ENCODE measurements around the gene BAIAP3. TPM values are rescaled to one million over a fixed set of nuclear protein-coding genes. Genes with fewer than 3 reads are reported as not detected.

BAIAP3 gene
- total and polyA plus RNA-seq, 10 of the 15 experiments (the other 5 are each of a cell fraction or from before 2014, with no cell fraction given), result 0.03 to 0.56 (median 0.17) TPM; not detected in 3

GRCh38 chr16:1326391-1326790 lies 7.1 kb upstream of the BAIAP3 start:
- in situ Hi-C loops (cut with MboI), result no loop called here
- no TSS peak for BruUV-seq (replicated peaks)
- intact Hi-C loops (cut with micrococcal nuclease; ENCODE audit: unreplicated experiment), result no loop called here
- Histone ChIP-seq H3K4me3 (no peak overlapping the region), H3K4me2 (ENCODE audit: control insufficient read depth, insufficient read depth) (no peak overlapping the region), H3K9me3 (replicated peaks; ENCODE audit: control insufficient read depth, insufficient read depth, low read length) (peaks cover 2% of the 10 kb centered on the region; the same call in 2 of the 3 replicates), H3K27me3 (replicated peaks in 1 of 2; ENCODE audit: control insufficient read depth in 2 of 2, insufficient read depth in 2 of 2, low read length in 1 of 2) (no peaks in the 10 kb centered on the region), H3K9ac (ENCODE audit: control insufficient read depth, insufficient read depth, low read length) (no peak overlapping the region), H3K36me3 (ENCODE audit: control insufficient read depth in 2 of 2, insufficient read depth in 2 of 2, low read length in 1 of 2) (peaks cover 0 to 12% of the 10 kb centered on the region in 2 experiments; a peak in 3 of 4 replicates), H2AFZ (ENCODE audit: control insufficient read depth, low read depth, low read length) (no peak overlapping the region), H3K4me1 (ENCODE audit: control insufficient read depth, insufficient read depth, low read length) (peaks cover 4% of the 10 kb centered on the region; the same call in 1 of the 2 replicates), H3K27ac (ENCODE audit: control insufficient read depth, insufficient read depth) (no peak overlapping the region), H3K79me2 (ENCODE audit: control insufficient read depth, insufficient read depth, low read length) (no peaks in the 10 kb centered on the region), H4K20me1 (ENCODE audit: control insufficient read depth, insufficient read depth) (no peaks in the 10 kb centered on the region)
- CTCF ChIA-PET, result no interaction called here
- no peak for FAIRE-seq
- POLR2A ChIA-PET, result interaction anchor here (0.6 kb wide), 1 partner anchor 872 kb away, joined by 14 read pairs; no protein-coding TSS in a partner anchor
- SMC1A ChIA-PET (ENCODE audit: uncharacterized antibody, unreplicated experiment), result no interaction called here
- under 1% methylated on average over 15 of the region's 17 CpGs for WGBS (ENCODE audit: insufficient coverage, insufficient replicate concordance, low lambda C conversion rate, missing lambda C conversion rate)
- ATAC-seq, result peak; percentile 21; the same call in 2 of the 3 replicates
- DNase-seq (ENCODE audit: low read depth, low spot score), result no peak
- RAD21 ChIA-PET (ENCODE audit: unreplicated experiment), result interaction anchor here (0.7 kb wide), 1 partner anchor 16 kb away, joined by 3 read pairs; no protein-coding TSS in a partner anchor
- TF ChIP-seq ZZZ3 (IDR thresholded peaks at IDR 0.05; ENCODE audit: control insufficient read depth, insufficient read length, low read depth), result no peak
- TF ChIP-seq RB1 (IDR thresholded peaks at IDR 0.05; ENCODE audit: borderline replicate concordance), result no peak
- TF ChIP-seq RUNX3 (IDR thresholded peaks at IDR 0.05; ENCODE audit: low read length), result peak; percentile 58
- no peak for TF ChIP-seq NBN (IDR thresholded peaks at IDR 0.05)
- TF ChIP-seq MLLT1 (IDR thresholded peaks at IDR 0.05), result peak; percentile 67
- no peak for TF ChIP-seq BCL11A (IDR thresholded peaks at IDR 0.05; ENCODE audit: low read depth, low read length)
- no peak for TF ChIP-seq SPI1 (IDR thresholded peaks at IDR 0.05; ENCODE audit: borderline replicate concordance, insufficient read depth, low read depth, low read length)
- TF ChIP-seq, protein P1, sequence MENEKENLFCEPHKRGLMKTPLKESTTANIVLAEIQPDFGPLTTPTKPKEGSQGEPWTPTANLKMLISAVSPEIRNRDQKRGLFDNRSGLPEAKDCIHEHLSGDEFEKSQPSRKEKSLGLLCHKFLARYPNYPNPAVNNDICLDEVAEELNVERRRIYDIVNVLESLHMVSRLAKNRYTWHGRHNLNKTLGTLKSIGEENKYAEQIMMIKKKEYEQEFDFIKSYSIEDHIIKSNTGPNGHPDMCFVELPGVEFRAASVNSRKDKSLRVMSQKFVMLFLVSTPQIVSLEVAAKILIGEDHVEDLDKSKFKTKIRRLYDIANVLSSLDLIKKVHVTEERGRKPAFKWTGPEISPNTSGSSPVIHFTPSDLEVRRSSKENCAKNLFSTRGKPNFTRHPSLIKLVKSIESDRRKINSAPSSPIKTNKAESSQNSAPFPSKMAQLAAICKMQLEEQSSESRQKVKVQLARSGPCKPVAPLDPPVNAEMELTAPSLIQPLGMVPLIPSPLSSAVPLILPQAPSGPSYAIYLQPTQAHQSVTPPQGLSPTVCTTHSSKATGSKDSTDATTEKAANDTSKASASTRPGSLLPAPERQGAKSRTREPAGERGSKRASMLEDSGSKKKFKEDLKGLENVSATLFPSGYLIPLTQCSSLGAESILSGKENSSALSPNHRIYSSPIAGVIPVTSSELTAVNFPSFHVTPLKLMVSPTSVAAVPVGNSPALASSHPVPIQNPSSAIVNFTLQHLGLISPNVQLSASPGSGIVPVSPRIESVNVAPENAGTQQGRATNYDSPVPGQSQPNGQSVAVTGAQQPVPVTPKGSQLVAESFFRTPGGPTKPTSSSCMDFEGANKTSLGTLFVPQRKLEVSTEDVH (IDR thresholded peaks at IDR 0.05; ENCODE audit: low read depth, partially characterized antibody), result no peak
- TF ChIP-seq NFXL1 (IDR thresholded peaks at IDR 0.05; ENCODE audit: borderline replicate concordance), result no peak
- TF ChIP-seq BCL3 (IDR thresholded peaks at IDR 0.05; ENCODE audit: borderline replicate concordance, insufficient read depth, low read depth, low read length, poor library complexity, severe bottlenecking), result peak; percentile 3
- TF ChIP-seq YY1 (IDR thresholded peaks at IDR 0.05; ENCODE audit: low read depth, low read length), result no peak
- TF ChIP-seq, protein P2, sequence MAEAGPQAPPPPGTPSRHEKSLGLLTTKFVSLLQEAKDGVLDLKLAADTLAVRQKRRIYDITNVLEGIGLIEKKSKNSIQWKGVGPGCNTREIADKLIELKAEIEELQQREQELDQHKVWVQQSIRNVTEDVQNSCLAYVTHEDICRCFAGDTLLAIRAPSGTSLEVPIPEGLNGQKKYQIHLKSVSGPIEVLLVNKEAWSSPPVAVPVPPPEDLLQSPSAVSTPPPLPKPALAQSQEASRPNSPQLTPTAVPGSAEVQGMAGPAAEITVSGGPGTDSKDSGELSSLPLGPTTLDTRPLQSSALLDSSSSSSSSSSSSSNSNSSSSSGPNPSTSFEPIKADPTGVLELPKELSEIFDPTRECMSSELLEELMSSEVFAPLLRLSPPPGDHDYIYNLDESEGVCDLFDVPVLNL (IDR thresholded peaks at IDR 0.05; ENCODE audit: low read depth, low read length), result no peak
- TF ChIP-seq IRF5 (IDR thresholded peaks at IDR 0.05; ENCODE audit: borderline replicate concordance), result no peak
- TF ChIP-seq, protein P3, sequence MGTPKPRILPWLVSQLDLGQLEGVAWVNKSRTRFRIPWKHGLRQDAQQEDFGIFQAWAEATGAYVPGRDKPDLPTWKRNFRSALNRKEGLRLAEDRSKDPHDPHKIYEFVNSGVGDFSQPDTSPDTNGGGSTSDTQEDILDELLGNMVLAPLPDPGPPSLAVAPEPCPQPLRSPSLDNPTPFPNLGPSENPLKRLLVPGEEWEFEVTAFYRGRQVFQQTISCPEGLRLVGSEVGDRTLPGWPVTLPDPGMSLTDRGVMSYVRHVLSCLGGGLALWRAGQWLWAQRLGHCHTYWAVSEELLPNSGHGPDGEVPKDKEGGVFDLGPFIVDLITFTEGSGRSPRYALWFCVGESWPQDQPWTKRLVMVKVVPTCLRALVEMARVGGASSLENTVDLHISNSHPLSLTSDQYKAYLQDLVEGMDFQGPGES (IDR thresholded peaks at IDR 0.05), result no peak
